T1000 (cell line): ENCODE measurements around the gene SLC13A2.

Source experiments
- DNase-seq: peaks from one replicate; lab custom pipeline; 2025; ENCODE audit warnings: mixed read lengths; lab: John Stamatoyannopoulos, UW

SLC13A2 gene

DNA sequence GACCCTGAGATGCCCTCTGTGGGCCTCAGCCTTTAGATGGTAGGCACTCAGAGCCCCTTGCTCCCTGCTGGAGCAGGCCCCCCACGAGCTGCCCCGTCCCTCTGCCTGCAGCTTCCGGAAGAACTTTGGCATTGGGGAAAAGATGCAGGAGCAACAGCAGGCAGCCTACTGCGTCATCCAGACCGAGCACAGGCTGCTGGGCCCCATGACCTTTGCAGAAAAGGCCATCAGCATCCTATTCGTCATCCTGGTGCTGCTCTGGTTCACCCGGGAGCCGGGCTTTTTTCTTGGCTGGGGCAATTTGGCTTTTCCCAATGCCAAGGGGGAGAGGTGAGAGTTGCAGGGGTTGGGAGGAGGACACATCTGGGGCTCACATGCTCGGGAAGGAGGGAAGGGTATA, 20.0 kb downstream of the SLC13A2 start:
- DNase-seq = no peak

DNA sequence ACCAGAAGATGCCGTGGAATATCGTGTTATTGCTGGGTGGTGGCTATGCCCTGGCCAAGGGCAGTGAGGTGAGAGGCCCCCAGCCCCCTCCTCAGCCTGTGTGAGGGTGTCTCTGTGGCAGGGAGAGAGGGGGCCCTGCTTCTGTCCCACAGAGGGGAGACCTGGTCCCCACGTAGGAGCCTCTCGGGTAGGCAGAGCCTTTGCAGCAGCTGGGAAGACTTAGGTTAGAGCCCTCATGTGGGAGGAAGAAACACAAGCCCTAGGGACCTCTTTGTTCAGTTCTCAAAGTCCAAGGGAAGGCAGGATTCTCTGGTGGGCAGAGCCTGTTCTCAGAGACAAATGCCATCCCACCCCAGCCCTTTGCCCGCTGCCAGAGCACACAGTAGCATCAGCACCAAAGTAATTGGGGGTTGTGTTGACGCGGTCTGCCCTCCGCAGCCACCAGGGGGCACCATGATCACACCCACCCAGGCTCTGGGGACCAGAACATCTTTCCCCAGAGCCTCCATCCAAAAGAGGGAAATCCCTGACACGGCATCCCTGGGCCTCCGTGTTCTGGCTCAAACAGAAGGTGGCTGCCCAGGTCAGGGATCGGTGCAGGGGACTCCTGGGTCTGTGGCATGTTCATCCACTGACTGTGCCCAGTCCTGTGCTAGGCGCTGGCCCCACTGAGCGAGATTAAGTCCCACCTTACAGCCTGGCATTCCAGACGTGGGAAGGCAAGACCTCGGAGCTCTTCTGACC, 21.2 kb downstream of the SLC13A2 start:
- DNase-seq = peak; percentile 64

GRCh38 chr17:28495635-28496034, 22.2 kb downstream of the SLC13A2 start:
- no peak for DNase-seq

- DNase-seq = no peak
Measured at GRCh38 chr17:28497931-28498330, 24.5 kb downstream of the SLC13A2 start.

GRCh38 chr17:28498652-28499363, 25.4 kb downstream of the SLC13A2 start:
- DNase-seq = no peak

DNA sequence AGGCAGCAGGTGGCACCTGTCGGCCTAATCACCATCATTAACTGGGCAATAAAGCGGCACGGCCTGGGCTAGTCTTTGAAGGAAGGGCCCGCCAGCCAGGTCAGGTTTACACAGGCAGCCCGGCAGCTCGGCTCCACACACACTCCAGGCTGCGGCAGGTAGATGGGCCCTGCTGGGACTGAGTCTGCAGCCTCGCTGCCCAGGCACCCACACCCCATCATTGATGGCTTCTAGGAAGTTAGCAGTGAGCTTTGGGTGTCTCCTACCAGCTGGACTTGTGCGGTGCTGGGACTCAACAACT, 25.9 kb downstream of the SLC13A2 start:
- DNase-seq = no peak

DNA sequence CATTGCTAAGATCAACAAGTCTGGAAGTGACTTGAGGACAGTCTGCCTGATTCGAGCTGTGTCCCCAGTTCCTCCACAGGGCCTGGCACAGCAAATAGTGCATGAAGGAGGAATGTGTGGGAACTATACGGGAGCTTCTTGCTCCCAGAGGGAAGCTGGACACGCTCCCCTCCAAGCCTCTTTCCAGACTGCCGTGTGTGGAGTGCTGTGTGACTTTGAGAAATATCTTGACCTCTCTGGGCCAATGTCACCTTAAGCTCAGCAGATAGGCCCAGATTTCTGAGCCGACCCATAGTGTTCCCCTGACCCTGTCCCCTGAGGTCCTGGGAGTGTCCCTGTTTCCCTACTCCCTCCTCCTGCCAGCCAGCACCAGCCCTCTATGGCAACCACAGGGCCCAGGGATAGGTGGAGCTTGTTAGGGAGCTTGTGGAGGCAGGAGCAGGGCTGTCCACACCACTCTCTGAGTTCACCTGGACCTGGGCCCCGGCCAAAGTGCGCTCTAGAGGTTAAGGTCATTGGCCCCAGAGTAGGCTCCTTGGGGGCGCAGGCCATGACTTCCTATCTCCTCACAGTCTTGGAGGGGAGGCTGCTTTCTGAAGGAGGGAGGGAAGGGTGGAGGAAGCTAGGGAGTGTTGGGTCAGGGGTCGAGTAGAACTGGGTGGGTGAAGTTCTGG, 26.4 kb downstream of the SLC13A2 start:
- DNase-seq = no peak

GRCh38 chr17:28500712-28501379, 27.4 kb downstream of the SLC13A2 start:
- DNase-seq = no peak

GRCh38 chr17:28501421-28502284, 28.2 kb downstream of the SLC13A2 start:
- no peak for DNase-seq

DNA sequence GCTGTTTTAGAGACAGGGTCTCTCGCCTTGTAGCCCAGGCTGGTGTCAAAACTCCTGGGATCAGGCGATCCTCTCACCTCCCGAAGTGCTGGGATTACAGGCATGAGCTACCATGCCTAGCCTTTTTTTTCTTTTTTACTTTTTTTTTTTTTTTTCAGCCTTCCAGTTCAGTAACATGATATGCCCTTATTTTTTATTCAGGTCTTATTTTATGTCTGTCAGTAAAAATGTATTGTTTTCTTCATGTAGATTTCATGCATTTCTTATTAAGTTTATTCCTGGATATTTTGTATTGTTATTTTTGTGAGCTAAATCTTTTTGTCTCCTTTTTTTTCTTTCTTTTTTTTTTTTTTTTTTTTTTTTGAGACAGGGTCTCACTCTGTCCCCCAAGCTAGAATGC, 30.0 kb downstream of the SLC13A2 start:
- no peak for DNase-seq

DNA sequence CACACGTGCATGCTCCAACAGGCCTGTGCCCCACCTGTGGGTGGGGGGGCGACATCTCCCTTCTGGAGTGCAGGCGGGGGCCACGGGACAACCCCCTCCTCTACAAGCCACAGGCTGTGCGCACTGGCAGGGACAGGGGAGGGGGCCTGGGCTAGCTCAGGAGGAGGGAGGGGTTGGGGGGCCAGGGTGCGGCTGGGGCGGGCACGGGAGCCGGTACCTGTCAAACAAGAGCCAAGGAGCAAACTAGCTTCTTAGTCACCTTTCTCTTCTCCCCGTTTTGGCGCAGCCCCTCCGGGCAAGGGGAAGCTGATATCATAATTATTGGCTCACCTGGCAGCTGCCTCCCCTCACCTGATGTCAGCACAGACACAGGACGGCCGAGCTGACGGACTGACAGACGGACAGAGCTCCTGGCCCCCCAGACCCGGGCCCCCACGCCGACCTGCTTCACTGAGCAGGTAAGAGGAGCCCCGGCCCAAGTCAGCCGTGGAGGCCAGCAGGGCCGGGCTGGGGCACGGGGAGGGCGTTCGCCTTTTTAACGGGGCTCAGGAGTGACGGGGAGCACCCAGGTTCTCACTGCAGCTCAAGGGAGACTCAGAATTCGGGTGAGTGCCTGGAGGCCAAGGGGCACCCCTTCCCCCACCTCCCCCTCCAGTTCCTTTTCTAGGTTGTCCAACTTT, 32.7 kb downstream of the SLC13A2 start, which contains the start of gene FOXN1:
FOXN1 (plus strand) TSS at position 363 of the 680 bp plus-strand sequence. CDS start 17,622 bp downstream, outside the sequence.
- no peak for DNase-seq

GRCh38 chr17:28506763-28507487, 33.5 kb downstream of the SLC13A2 start:
- DNase-seq = no peak

DNA sequence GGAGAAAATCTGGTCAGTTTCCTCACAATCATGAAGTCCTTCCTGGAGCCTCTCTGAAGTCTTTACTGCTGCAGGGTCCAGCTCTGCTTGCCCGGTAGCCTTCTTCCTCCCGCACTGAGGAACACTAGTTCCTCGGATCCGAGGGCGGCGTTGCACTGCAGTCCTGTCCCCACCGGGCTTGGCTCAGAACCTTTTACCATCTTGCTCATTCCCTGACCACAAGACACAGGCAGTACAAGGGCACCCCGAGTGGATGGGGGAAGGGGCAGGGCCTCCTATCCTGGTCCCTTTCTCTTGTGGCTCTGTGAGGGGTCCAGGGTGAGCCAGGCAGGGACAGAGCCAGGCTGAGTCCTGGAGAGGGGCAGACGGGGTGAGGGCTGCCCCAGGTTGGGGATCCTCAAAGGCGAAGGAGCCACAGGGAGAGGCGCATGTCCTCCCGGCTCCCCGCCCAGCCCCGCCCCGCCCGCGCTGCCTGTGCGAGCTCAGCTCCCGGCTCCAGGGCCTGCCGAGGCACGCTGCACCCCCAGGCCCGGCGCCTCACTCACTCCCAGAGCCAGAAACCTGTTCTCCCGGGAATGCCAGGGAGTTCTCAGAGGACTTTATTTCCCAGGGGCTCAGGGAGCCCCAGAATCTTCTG, 34.2 kb downstream of the SLC13A2 start:
- no peak for DNase-seq

DNA sequence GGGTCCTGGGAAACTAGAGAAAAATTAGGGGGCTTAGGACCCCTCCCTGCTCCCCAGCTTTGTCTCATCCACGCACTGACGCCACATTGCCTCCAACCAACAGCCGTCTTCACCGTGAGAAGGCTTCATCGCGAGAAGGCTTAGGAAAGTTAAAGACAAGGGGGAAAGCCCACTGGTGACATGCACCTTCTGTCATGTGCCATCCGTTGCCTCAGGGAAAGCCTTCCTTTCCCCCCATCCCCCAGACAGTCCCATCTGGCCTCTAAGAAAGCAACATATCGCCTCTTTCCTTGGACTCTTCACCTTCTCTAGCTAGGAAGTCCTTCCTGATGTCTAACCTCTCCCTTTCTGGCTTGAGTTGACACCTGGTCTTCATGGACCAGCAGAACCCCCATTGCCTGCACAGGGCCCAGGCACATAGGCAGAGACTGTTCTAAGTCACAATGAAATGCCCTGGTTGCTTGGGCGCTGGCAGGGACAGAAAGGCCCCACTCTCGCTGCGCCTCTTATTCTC, 34.8 kb downstream of the SLC13A2 start:
- DNase-seq = no peak

- no peak for DNase-seq
Measured at GRCh38 chr17:28509789-28510188, 36.3 kb downstream of the SLC13A2 start.

DNA sequence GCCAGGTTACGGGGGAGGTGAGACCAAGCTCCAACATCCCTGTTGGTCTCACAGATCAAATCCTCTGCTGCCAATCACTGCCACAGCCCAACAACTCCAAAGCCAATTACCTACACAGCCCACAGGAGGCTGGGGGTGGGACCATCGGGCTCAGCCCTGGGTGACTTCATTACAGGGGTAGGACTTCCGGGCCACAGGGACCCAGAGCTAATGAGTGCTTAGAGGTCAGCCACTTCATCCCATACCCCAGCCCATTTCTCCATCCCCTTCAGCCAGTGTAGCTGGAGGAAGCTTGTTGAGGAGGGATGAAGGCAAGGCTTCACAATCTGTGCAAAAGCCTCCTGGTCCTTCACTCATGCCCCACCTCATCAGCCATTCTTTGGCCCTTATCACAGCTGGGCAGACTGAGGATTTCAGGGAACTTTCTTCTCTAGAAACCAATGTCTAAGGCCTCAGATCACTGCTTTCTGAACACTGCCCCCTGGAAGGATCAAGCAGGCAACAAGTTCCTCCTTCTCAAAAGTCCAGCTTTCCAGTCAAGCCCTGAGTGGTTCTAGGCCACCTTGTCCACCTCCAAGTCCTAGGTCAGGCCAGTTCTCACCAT, 38.5 kb downstream of the SLC13A2 start:
- no peak for DNase-seq

DNA sequence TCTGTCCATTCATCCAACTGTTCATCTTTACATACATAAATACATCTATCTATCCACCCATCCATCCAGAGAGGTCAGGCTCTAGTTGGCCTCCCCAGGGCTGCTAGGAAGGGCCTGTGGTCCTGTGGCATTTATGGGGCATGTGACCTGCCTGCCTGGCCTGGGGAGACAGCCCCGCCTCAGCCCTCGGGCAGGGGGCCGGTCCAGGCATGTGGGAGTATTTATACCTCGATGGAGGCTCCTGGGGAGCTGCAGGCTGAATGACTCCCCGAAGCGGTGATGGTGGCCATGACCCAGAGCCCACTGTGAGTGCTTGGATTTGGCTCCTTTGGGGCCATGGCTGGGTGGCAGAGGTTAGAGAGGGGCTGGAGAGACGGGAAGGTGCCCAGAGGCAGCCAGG, 40.0 kb downstream of the SLC13A2 start:
- no peak for DNase-seq

DNA sequence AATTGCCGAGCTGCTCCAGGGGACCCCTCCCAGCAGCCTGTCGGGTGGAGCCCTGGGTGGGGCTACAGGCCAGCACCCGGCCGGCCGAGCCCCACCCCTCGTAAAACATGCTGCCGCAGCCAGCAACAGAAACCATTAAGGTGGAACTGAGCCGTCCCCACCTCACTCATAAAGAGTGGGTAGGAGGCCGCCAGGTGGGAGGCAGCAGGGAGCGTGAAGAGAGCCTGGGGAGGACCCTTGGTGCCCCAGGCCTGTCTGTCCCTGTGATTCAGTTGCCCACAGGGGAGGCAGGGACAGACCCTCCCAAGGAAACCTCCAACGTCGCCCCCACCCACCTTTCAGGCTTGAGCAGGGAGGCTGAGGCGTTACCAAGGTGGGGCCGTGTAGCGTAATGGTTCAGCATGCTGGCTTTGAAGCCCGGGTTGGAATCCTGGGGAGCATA, 41.1 kb downstream of the SLC13A2 start:
- no peak for DNase-seq

DNA sequence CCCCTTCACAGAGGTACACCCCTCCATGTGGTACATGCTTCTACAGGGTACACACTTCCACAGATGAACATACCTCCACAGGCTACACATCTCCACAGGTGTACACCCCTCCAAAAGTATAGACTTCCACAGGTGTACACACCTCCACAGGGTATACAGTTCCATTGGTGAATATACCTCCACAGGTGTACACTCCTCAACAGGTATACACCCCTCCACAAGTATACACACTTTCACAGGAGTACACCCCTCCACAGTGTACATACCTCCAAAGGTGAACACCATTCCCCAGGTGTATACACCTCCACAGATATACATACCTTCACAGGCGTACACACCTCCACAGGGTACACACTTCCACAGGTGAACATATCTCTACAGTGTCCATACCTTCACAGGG, 42.1 kb downstream of the SLC13A2 start:
- no peak for DNase-seq
